Epithelial cell of esophagus (primary cell): ENCODE results near the gene ROBO3.
A peak's percentile ranks its signal among the peaks of the same experiment; 100 is the strongest.

Source experiments
- DNase-seq: peaks from one replicate; pipeline ENCODE4 v3.0.0; 2010; ENCODE audit warnings: low read depth
- H3K4me3 ChIP-seq: 2 replicates; pipeline ENCODE4 v1.5.1; 2011; ENCODE audit warnings: mild to moderate bottlenecking, low read length, control low read depth
- CTCF ChIP-seq: IDR thresholded peaks from 2 replicates; pipeline ENCODE4 v1.5.1; 2011; ENCODE audit warnings: low read depth, mild to moderate bottlenecking, low read length, control low read depth, inconsistent platforms; ENCODE audit not compliant: insufficient read depth; ENCODE audit errors: missing control alignments

Gene ROBO3

GRCh38 chr11:124865181-124865901 is at the start of gene ROBO3:
ROBO3 (plus strand) TSS chr11:124865432; CDS start chr11:124865578, 146 bp downstream.
- peak; percentile 14 for DNase-seq
- no peak for TF ChIP-seq CTCF
- H3K4me3 ChIP-seq = no peak within 1 kb of the TSS

GRCh38 chr11:124817036-124817435 is 48.2 kb upstream of the ROBO3 start:
- DNase-seq = no peak
- TF ChIP-seq CTCF = no peak
- no peak overlapping the region for H3K4me3 ChIP-seq

GRCh38 chr11:124821995-124822730 is 43.1 kb upstream of the ROBO3 start:
- H3K4me3 ChIP-seq = no peak overlapping the region
- no peak for TF ChIP-seq CTCF
- DNase-seq = no peak

GRCh38 chr11:124823512-124824376 is 41.5 kb upstream of the ROBO3 start:
- no peak for DNase-seq
- no peak overlapping the region for H3K4me3 ChIP-seq
- no peak for TF ChIP-seq CTCF

- H3K4me3 ChIP-seq = no peak overlapping the region
- TF ChIP-seq CTCF = no peak
- DNase-seq = no peak
Observed at GRCh38 chr11:124825876-124826275, 39.4 kb upstream of the ROBO3 start.

- DNase-seq = no peak
- TF ChIP-seq CTCF = no peak
- H3K4me3 ChIP-seq = no peak overlapping the region
Observed at GRCh38 chr11:124829986-124830385, 35.2 kb upstream of the ROBO3 start.
